AG04449 (cell line): ENCODE data around the gene TMEM214.

Source experiments
- CTCF ChIA-PET: fragments of 350-600 bp; formaldehyde crosslinking; extraction: SDS; loops from one replicate; lab custom pipeline; 2021; ENCODE audit warnings: antibody characterized with exemption; lab: Yijun Ruan, JAX
- POLR2A ChIA-PET: fragments of 400-600, 350-600 bp; formaldehyde crosslinking; extraction: SDS; loops from one replicate; lab custom pipeline; 2020; ENCODE audit warnings: antibody characterized with exemption, inconsistent platforms; lab: Yijun Ruan, JAX
- DNase-seq: peaks from one replicate; pipeline ENCODE4 v3.0.0-alpha.2; 2010; ENCODE audit warnings: low read depth, low spot score
- H3K4me3 ChIP-seq: 2 replicates; pipeline ENCODE4 v1.5.1; 2011; ENCODE audit warnings: low read depth, mild to moderate bottlenecking, control low read depth, low read length
- TF ChIP-seq, protein P1 (sequence below): IDR thresholded peaks from one replicate; pipeline ENCODE4 v1.5.1; 2011; ENCODE audit warnings: mild to moderate bottlenecking, moderate library complexity, low read length, control low read depth, inconsistent platforms; ENCODE audit not compliant: insufficient read depth; ENCODE audit errors: missing control alignments

TMEM214 gene

DNA sequence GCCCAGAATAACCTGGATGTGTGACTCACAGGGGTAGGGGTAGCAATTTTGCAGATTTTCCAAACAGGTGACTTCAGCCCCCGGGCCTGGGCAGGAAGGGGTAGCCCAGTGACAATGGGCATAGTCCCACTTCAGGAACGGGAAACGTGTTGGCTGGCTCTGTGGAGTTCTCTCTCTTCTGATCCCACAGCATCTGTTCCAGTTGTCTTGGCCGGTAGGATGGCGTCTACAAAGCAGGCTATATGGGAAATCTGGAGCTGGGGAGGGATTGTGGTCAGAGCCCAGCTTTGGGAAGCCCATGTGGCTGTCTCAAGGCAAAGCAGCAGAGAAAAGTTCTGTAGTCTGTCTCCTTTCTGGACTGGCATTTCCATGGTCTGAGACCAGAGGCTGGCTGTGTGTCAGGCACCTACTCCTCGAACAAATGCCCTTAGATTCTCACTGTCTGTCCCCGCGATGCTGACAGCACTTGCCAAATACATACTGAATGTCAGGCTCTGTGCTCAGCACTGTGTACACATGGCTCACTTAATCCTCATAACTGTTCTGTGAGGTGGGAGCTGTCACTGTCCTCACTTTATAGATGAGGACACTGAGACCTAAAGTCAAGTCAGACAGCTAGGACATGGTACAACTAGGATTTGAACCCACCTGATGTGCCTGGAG, 17.9 kb upstream of the TMEM214 start:
- CTCF ChIA-PET, result interaction anchor here (1.0 to 18.4 kb wide), 10 partner anchors 11 to 169 kb away, joined by 4 to 663 read pairs (median 28); partner anchors contain the start of genes DPYSL5, EMILIN1 and MAPRE3
- no peak overlapping the region for H3K4me3 ChIP-seq
- DNase-seq, result no peak
- POLR2A ChIA-PET, result no interaction called here
- TF ChIP-seq, protein P1, sequence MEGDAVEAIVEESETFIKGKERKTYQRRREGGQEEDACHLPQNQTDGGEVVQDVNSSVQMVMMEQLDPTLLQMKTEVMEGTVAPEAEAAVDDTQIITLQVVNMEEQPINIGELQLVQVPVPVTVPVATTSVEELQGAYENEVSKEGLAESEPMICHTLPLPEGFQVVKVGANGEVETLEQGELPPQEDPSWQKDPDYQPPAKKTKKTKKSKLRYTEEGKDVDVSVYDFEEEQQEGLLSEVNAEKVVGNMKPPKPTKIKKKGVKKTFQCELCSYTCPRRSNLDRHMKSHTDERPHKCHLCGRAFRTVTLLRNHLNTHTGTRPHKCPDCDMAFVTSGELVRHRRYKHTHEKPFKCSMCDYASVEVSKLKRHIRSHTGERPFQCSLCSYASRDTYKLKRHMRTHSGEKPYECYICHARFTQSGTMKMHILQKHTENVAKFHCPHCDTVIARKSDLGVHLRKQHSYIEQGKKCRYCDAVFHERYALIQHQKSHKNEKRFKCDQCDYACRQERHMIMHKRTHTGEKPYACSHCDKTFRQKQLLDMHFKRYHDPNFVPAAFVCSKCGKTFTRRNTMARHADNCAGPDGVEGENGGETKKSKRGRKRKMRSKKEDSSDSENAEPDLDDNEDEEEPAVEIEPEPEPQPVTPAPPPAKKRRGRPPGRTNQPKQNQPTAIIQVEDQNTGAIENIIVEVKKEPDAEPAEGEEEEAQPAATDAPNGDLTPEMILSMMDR, result no peak

DNA sequence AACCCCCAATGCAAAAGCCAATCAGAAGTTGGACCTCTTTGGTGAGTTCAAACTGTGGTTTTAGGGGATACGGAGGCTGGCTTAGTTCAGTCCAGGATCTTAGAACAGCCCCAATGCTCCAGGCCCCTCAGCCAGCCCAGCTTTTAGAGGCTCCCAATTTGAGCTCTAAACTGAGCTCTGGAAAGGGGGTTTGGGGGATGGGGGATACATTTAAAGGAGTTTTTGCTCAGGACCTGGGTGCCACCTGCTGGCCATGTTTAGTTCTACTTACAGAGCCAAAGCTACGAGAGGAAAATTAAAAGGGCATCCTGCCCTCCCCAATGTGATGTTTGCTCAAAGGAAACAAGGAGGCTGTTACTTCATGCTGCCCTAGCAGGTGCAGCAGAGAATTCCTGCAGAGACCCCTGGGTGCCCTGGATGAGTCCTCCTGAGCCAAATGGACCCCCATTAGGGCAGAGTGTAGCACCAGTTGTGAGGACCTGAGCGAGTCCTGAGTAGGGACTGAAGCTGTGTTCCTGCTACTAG, 15.9 kb upstream of the TMEM214 start:
- ChIA-PET POLR2A (interaction anchor here (0.6 to 1.1 kb wide), 2 partner anchors 11 to 34 kb away, joined by 3 read pairs; partner anchors contain the start of gene AGBL5), CTCF (interaction anchor here (0.7 to 18.4 kb wide), 36 partner anchors 10 to 229 kb away, joined by 3 to 663 read pairs (median 6); partner anchors contain the start of genes DPYSL5, EMILIN1, MAPRE3 and TMEM214)
- DNase-seq, result no peak
- no peak overlapping the region for H3K4me3 ChIP-seq
- TF ChIP-seq, protein P1, result peak; percentile 60

GRCh38 chr2:27018142-27018541, 14.6 kb upstream of the TMEM214 start:
- ChIA-PET POLR2A (no interaction called here), CTCF (interaction anchor here (0.8 to 18.4 kb wide), 15 partner anchors 8 to 172 kb away, joined by 3 to 663 read pairs (median 16); partner anchors contain the start of genes DPYSL5 and MAPRE3)
- DNase-seq, result no peak
- H3K4me3 ChIP-seq, result no peak overlapping the region
- TF ChIP-seq, protein P1, result no peak

DNA sequence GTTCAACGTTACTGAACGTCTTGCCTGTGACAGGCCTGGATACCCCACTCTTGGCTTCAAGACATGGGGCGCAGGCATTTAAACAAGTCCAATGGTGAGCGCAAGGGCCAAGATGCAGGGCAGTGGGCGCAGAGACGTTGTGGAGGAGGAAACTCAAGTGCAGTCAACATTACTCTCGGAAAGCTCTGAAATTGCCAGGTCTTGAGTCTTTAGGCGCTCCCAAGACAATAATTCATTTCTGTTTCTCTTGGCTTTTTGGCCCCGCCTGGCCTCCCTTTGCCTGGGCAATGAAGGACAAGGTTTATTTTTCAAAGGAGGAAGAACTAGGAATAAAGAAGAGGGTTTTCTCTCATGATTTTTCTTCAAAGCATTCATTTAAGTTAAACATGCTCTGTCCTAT, 13.3 kb upstream of the TMEM214 start:
- TF ChIP-seq, protein P1, result no peak
- ChIA-PET CTCF (interaction anchor here (1.0 to 18.4 kb wide), 5 partner anchors 7 to 173 kb away, joined by 4 to 663 read pairs (median 37); partner anchors contain the start of genes DPYSL5 and MAPRE3), POLR2A (no interaction called here)
- no peak for DNase-seq
- no peak overlapping the region for H3K4me3 ChIP-seq

- DNase-seq, result no peak
- no peak overlapping the region for H3K4me3 ChIP-seq
- CTCF ChIA-PET, result interaction anchor here (1.0 to 18.4 kb wide), 3 partner anchors 58 to 174 kb away, joined by 4 to 663 read pairs (median 110); partner anchors contain the start of genes DPYSL5 and MAPRE3
- TF ChIP-seq, protein P1, result no peak
- POLR2A ChIA-PET, result no interaction called here
Measured at GRCh38 chr2:27019931-27020855, 12.6 kb upstream of the TMEM214 start.
